HUDEP-2 (cell line): ENCODE data around the gene MYH8.

Source experiments
- DNase-seq, 76 experiments: peaks; one replicate each; lab custom pipeline; 2025; ENCODE audit not compliant: unreplicated experiment in 76 of 76; lab: John Stamatoyannopoulos, UW

MYH8 gene

DNA sequence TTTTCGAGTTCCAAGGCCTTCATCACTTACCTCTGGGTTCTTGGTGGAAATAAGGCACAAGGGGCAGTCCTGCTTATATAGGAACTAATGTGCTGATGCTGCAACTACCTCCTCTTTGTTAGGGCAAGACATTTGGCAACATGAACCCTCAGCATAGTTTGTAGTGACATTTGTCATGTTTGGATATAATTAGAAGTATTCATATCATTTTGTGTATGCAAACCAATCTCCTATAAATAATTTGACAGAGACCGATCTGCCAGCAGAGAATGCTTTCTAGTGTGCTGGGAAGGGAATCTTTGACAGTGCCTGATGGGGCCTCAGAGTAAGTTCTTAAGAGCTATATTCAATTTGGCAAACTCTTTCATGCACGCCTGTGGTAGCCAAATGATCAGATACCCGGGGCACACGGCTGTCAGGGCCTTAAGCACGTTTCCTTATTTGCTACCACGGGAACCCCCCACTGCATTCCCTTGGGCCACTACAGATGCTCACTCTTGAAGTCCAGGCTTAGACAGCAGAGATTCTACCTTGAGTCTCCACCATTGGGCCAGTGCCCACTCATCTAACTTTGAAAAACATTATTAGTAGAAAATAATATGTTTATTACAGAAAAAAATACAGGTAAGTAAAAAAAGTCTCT lies at the start of gene MYH8:
Gene MYH8 (minus strand): TSS at position 51 of the 643 bp plus-strand sequence. CDS start 1,723 bp downstream, outside the sequence.
- no peak for DNase-seq

DNA sequence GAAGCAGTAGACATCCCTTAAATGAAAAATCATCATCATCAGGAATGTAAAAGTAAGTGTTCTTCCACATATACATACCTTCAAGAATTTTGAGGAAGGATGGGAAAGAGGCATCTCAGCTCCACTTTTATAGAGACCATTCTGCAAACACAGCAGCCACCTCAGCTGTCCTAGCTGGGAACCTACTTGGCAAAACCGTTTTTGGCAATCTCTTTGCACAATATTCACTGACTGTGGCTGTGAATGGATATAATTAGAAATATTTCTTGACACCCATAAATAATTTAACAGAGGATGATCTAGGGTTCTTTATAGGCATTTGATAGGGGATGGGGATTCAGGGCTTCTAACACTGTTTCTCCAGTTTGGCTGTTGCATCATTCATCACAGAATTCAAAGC lies 47.7 kb upstream of the MYH8 start, which contains the start of gene MYH4:
Gene MYH4 (minus strand): TSS at position 101 of the 400 bp plus-strand sequence. CDS start 2,814 bp downstream, outside the sequence.
- DNase-seq = no peak

DNA sequence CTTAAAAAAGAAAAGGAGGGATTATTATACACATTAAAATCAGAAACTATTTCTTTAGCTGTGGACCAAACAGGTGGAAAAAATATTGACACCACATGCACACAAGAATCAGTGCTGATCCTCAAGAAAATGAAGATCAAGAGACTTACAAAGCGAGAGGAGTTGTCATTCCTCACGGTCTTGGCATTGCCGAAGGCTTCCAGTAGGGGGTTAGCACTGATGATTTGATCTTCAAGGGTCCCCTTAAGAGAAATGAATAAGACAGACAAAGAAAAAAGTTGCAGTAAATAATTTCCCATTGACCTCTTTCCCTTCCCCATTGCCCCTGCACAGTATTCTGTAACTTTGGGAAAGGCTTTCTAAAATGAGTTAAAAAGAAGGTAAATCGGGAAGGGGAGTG lies 41.7 kb upstream of the MYH8 start:
- DNase-seq = no peak

DNA sequence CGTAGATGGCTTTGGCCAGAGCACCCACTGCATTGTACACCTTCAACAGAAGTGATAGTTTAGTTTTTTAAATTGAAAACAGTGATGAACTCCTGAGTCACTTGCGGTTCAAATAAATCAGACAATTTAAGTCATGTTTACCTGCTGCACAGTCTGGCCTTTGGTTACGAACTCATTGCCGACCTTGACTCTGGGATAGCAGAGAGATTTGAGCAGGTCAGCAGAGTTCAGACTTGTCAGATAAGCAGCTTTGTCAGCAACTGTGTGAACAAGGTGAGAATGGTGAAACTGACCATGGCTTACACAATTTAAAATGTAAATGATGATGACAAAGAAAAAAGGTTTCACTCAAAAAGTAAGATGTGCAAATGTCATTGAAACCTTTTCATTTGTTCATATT lies 38.3 kb upstream of the MYH8 start:
- DNase-seq = no peak

DNA sequence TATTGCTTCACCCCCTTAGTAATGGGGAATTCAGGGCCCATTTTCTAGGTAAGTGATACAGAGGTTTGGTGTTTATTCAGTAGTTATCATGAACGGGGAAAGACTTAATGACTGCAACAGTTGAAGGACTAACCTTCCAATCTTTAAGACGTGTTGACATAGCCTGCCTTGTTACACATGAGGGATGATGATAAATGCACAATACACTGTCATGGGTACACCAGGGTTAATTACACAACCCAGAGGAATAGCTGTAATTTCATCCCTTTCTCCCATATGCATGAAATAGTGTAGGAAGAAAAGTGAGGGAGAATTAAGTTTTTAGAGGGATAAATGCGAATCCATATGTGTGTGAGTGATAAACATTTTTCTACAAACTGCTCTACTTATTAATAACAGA lies 37.0 kb upstream of the MYH8 start:
- DNase-seq = no peak

DNA sequence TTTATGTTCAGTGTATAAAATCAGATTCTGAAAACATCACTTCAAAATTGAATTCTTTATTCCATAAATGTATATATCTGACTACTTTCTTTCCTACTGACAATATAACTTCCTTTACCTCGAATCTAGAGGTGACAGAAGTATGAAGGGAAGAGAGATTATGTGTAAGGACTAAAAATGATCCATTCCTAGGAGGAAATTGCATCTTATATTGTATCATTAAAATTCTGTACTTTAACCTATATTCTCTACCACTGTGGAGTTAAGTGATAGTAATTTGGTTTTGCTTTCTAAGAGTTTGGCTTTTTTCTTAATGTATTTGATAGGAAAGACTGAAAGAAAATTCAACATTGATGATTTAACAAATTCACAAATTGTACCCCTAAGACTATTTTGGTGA lies 36.2 kb upstream of the MYH8 start:
- DNase-seq = no peak

DNA sequence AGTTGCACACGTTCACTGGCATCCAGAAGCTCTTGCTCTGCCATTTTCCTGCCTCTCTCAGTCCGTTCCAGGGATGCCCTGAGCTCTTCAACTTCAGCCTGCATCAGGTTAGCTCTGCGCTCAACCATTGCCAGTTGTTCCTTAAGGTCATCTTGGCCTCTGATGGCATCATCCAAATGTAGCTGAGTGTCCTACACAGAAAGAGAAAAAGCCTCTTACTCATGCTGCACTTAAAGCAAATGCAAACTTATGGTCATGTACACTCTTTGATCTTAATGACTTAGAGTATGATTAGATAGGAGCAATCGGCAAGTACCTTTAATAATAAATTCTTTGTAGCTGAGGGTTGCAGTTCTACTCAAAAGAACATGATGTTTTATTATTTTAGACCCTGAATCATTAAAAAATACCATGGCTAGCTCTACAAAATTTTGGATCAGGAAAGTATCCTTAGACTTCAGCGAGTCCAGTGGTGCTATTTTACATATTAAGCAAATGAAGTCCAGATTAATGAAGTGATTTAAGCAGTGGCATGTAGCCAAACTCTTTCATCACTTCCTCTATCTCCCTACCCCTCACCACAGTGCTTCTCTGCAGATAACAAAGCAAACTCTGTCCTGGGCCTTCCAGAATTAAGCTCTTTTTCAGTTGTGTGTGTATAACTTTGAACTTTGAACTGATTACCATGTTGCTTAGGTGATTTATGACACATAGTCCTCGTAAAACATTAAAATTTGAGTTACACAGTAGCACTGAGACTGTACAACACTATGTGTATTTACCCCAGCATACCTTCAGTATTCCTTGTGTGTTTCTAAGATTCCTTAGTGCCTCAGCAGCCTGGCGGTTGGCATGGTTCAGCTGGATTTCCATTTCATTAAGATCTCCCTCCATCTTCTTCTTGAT lies 25.5 kb upstream of the MYH8 start:
- no peak for DNase-seq

DNA sequence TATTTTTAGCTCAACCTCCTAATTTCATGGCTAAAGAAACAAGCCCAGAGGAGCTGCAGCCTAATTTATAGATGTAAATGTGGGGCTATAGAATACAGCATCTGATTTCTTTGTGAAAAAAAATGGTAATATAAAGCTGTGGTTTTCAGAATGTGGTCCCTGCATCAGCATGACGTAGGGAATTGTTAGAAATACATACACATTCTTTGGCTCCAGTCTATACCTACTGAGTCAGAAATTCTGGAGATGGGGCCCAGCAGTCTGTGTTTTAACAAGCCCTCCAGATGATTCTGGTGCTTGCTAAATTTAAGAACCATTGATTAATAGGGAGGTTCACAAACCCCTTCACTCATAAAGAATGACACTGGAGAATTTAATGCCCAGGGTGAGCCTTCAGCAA lies 18.1 kb upstream of the MYH8 start:
- DNase-seq = no peak

DNA sequence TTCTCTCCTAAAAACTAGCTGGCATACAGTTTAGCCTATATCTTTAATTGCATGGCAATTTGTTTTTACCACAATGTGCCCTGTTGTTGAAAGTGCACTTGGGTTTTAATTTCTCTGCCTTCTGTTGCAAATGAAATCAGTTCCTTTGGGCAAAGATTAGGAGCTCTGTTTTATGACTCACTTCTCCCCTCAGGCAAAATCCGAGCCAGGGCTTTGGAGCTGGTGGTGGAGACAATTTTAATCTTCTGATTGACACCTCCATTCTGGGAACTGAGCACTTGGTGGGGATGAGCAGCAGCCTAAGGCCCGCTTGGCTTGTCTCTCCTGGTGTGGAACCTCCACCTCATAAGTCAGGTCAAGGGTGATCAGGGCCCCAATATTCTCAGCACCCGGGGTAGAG lies 13.3 kb upstream of the MYH8 start:
- no peak for DNase-seq

DNA sequence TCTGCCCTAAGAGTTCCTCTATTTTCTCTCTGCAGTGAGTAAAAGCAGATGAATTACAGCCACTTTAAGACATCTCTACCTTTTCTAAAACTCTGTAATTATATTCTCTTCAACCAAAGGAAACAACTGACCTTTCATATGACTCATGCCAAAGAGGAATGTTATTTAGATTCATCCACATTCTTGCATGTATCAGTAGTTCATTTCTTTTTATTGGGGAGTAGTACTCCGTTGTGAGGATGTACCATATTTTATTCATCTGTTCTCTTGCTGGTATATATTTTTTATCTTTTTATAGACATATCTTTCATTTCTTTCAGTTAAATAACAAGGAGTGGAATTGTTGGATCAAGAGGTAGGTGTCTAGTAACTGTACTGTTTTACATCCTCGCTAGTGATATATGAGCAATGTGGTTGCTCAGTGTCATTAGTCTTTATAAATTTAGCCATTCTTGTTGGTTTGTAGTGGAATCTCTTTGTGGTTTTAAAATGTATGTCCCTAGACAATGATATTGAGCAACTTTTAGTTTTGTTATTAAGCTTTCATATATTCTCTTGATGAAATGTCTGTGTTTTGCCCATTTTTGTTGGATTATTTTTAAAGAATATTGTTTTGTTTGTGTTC lies 7.8 kb upstream of the MYH8 start:
- no peak for DNase-seq

DNA sequence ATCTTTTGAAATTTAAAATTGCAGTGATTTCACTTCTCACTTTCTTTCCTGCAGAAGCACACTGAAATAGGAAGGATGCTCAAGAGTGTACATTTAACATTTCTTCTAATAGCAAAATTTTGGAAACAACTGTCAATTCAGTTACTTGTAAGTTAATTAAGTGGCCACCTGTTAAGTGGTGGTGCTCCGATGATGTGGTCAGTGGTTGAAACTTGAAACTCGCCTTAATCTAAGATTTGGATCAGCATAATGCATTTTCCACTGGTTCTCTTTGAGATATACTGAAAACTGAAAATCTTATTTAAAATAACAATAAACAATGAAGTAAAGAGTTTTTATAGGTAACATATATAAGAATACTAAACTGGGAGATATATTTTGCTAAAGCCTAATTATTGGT lies 7.0 kb upstream of the MYH8 start:
- no peak for DNase-seq

DNA sequence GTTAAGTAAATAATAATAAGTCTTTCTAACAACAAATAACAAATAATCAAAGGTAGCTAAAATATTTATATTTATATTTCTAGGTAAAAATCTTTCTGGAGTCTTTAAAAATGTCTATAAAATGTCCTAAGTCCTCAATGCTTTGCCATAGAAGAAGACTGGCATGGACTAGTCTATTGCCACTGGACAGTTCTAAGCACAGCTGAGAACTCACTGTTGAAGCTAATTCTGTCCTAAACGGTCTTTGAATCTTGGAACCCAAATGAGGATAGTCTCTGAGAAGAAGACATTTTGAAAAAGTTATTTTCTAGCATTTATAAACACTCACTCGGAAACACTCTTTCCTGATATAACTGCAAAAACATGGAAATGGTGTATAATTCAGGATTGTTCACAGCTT lies 539 bp downstream of the MYH8 start:
- DNase-seq = no peak

DNA sequence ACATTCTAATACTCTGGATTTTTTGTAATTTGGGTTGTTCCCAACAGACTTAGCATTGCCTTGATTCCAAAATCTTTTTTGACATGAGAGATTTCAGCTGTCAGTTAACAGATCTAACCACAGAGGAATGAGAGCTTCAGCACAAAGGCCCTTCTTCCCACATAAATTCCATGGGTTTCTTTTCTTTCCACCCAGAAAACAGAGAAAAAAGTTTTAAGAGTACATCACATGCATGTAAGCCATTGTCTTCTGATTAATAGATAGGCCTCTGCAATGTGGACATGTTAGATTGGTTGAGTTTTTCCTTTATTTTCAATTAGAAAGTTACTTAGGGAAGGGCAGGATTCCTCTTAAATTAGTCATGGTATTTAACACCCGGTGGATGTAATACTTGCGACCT lies 939 bp downstream of the MYH8 start:
- DNase-seq = no peak

DNA sequence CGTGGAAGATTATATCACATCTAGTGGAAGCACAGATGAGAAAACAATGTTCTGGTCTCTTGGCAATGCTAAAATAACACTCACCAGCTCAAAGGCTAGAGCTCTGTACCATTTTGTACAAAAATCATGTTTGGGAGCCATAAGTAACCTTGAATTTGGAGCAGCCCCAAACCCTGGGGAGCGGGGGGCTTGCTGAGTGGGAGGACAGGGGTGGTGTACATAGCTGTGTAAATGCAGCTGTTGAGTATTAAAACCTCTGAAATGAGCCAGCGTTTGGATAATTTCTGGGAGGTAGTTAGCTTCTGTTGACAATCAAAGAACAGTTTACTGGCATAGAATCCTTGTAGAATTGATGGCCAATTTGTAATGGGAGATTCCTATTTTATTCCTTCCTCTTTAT lies 4.3 kb downstream of the MYH8 start:
- DNase-seq = no peak

DNA sequence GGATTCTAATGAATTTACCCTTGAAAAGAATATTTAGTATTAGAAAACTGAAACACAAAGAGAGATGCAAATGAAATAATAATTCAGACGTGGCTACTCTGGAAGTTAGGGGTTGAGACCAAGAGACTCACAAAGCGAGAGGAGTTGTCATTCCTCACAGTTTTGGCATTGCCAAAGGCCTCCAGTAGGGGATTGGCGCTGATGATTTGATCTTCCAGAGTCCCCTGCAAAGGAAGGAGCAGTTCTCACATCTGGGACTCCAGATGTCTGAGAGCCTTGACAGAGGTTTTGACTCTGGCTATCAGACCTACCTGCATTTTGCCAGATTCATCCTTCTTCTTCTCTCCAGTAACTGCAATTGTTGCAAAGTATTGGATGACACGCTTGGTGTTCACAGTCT lies 6.6 kb downstream of the MYH8 start:
- no peak for DNase-seq

DNA sequence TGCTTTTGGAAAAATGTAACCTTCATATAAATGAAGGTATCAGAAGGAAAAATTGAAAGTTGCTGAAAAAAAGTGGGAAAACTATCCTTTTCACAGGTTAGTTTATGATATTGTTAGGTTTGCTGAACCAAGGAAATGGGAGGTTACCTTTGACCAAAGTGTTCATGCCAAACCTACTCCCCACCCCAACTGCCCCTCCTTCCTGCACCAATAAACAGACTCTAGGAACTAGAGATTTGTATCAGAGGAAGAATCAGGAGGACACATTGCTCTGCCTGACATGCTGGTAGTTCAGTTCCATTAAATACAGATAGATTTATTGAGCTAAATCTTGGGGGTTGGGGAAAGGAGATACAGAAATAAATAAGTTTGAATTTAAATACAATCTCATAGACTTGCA lies 18.2 kb downstream of the MYH8 start:
- no peak for DNase-seq

DNA sequence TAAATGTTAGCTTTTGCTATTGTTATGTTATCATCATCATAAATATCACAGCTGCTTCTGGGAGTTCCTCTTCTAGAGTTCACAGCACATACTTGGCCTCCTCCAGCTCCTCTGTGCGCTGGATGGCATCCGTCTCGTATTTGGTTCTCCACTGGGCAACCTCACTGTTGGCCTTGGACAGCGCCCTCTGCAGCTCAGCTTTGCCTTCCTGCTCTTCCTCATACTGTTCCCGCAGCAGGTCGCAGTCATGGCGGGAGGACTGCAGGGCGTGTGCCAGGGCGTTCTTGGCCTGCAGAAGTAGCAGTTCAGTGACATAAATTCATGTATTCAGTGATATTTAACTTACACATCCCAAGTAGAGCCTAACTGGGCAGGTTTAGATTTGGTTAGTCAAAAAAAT lies 23.4 kb downstream of the MYH8 start:
- no peak for DNase-seq

DNA sequence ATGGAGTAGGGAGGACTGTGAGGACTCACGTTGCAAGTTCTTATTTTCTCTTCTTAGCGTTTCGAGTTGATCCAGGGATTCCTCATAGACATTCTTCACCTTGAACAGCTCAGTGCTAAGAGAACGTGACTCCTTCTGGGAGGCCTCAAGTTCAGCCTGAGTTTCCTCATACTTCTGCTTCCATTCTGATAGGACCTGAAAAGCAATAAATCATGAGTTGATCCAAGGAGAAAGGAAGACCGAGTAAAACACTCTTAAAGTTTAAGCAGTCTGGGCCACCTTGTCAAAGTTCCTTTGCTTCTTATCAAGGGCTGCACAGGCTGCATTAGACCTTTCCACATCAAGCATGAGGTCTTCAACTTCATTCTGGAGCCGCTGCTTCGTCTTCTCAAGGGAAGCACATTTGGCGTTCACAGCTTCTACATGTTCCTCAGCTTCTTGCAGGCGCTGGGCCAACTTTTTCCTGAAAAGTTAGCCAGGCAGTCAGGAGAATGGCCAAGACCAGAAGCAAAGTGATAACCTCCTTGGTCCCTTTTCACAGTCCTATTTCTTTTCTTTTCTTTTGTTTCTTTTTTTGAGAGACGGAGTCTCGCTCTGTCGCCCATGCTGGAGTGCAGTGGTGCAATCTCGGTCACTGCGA lies 25.1 kb downstream of the MYH8 start:
- no peak for DNase-seq

DNA sequence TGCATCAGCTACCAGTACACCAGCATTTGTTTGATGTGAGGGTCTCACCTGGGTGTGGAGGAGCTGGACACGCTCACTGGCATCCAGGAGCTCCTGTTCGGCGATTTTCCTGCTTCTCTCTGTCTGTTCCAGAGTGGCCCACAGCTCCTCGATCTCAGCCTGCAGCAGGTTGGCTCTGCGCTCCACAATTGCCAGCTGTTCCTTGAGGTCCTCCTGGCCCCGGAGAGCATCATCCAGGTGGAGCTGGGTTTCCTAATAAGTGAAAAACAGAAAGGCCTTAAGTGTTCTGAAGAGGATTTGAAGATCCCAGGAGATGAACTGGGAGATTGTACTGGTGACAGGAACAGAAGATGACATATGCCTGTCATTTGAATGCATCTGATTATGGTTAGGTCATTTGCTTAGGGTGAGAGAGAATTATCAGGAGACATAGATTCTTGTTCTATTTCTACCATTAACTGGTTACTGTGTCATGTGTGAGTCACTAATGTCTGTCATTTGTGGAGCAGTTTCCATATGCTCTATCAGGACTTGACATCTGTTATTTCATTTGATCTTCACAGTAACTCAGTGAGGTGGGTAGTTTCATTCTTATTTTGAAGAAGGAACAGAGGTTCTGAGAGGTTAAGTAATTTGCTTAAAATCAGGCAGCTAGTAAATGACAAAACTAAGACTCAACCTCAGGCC lies 27.4 kb downstream of the MYH8 start:
- no peak for DNase-seq

DNA sequence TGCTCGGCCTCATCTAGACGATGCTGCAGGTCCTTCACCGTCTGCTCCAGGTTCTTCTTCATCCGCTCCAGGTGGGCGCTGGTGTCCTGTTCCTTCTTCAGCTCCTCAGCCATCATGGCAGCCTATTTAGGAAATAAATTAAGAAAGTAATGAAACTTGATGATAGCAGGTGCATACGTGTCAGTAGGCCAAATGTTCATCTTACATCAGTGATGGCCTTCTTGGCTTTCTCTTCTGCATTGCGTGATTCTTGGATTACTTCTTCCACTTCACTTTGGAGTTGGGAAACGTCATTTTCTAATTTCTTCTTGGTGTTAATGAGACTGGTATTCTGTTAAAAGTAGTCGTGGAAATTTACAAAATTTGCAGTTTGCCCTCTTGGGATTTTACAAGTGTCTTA lies 28.9 kb downstream of the MYH8 start:
- DNase-seq = no peak

DNA sequence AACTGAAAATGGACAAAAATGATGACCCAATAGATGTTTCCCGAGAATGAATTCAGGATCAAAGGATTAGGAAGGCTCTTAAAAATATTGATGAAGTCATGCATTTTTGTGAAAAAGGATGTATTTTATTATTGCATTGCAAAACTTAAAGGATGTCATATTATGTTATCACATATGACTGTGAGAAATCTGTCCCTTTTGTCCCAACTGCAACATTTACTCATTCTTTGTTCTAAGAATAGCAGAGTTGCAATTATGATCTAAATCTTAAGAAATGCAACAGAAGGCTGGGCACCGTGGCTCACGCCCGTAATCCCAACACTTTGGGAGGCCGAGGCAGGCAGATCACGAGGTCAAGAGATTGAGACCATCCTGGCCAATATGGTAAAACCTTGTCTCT lies 35.9 kb downstream of the MYH8 start:
- no peak for DNase-seq
